ENCODE measurements around the gene SLC4A9.

Gene SLC4A9

GRCh38 chr5:140344683-140345423 is 15.1 kb upstream of the SLC4A9 start:
- Mint-ChIP-seq H3K4me3 (peak overlapping the region; percentile 86 to 90 (median 88)), H3K9me3 (no peaks in the 10 kb centered on the region), H3K27ac (no peak overlapping the region), H3K4me1 (peaks cover 28% of the 10 kb centered on the region), H3K27me3 (ENCODE audit: low read depth) (peaks cover 57% of the 10 kb centered on the region), H3K36me3 (ENCODE audit: low read depth) (no peaks in the 10 kb centered on the region)
- TF ChIP-seq CTCF (IDR thresholded peaks at IDR 0.05; ENCODE audit: unreplicated experiment in 3 of 3), result no peak

- H3K27ac Mint-ChIP-seq, result no peak overlapping the region
- peaks cover 28% of the 10 kb centered on the region for H3K4me1 Mint-ChIP-seq
- peaks cover 64% of the 10 kb centered on the region for H3K27me3 Mint-ChIP-seq (ENCODE audit: low read depth)
- H3K4me3 Mint-ChIP-seq, result peak overlapping the region; percentile 86 to 90 (median 88)
- TF ChIP-seq CTCF (IDR thresholded peaks at IDR 0.05; ENCODE audit: unreplicated experiment in 3 of 3), result peak in 1 of 3 experiments; percentile 10
- H3K36me3 Mint-ChIP-seq (ENCODE audit: low read depth), result no peaks in the 10 kb centered on the region
- H3K9me3 Mint-ChIP-seq, result no peaks in the 10 kb centered on the region
These were observed 14.1 kb upstream of the SLC4A9 start for GRCh38 chr5:140345919-140346347.

- Mint-ChIP-seq H3K27ac (no peak within 1 kb of the TSS), H3K4me1 (peaks cover 28% of the 10 kb centered on the region), H3K4me3 (peak within 1 kb of the TSS; percentile 86 to 90 (median 88)), H3K27me3 (ENCODE audit: low read depth) (peaks cover 68% of the 10 kb centered on the region), H3K36me3 (ENCODE audit: low read depth) (no peaks in the 10 kb centered on the region), H3K9me3 (no peaks in the 10 kb centered on the region)
- TF ChIP-seq CTCF (IDR thresholded peaks at IDR 0.05; ENCODE audit: unreplicated experiment in 3 of 3), result peak; percentile 40 to 59 (median 52)
These were observed 13.4 kb upstream of the SLC4A9 start, which contains the start of gene HBEGF for GRCh38 chr5:140346348-140347221. HBEGF (minus strand) TSS chr5:140346603; CDS start chr5:140346328, 275 bp downstream.

- H3K9me3 Mint-ChIP-seq, result no peaks in the 10 kb centered on the region
- H3K27ac Mint-ChIP-seq, result no peak overlapping the region
- H3K4me3 Mint-ChIP-seq, result peak overlapping the region; percentile 76 to 86 (median 79)
- no peak for TF ChIP-seq CTCF (IDR thresholded peaks at IDR 0.05; ENCODE audit: unreplicated experiment in 3 of 3)
- peaks cover 28% of the 10 kb centered on the region for H3K4me1 Mint-ChIP-seq
- H3K27me3 Mint-ChIP-seq (ENCODE audit: low read depth), result peaks cover 64% of the 10 kb centered on the region
- H3K36me3 Mint-ChIP-seq (ENCODE audit: low read depth), result no peaks in the 10 kb centered on the region
These were observed 12.6 kb upstream of the SLC4A9 start for GRCh38 chr5:140347360-140347759.

GRCh38 chr5:140348104-140348503 is 11.9 kb upstream of the SLC4A9 start:
- Mint-ChIP-seq H3K4me1 (peaks cover 28% of the 10 kb centered on the region), H3K27me3 (ENCODE audit: low read depth) (peaks cover 57% of the 10 kb centered on the region), H3K27ac (no peak overlapping the region), H3K4me3 (peak overlapping the region in 2 of 3 experiments; percentile 32 to 68), H3K36me3 (ENCODE audit: low read depth) (no peaks in the 10 kb centered on the region), H3K9me3 (no peaks in the 10 kb centered on the region)
- no peak for TF ChIP-seq CTCF (IDR thresholded peaks at IDR 0.05; ENCODE audit: unreplicated experiment in 3 of 3)
